IMR-90 (cell line): ENCODE results near the gene PRSS58. TPM values are rescaled to one million over a fixed set of nuclear protein-coding genes. Genes with fewer than 3 reads are reported as not detected.

Source experiments
- ATAC-seq: fragments of 200-7000 bp; cut with Tn5 transposase; 2 replicates; pipeline ENCODE4 v1.9.1; 2020; ENCODE audit warnings: low read depth, mild to moderate bottlenecking, moderate library complexity
- BruUV-seq: library from RNA; stranded (reverse); fragments of 400-500 nt; replicated peaks from 2 replicates; lab custom pipeline; 2021; lab: Mats Ljungman, UMichigan
- CTCF ChIA-PET: fragments of 300-600 bp; formaldehyde crosslinking; extraction: SDS; loops from one replicate; lab custom pipeline; 2021; ENCODE audit warnings: antibody characterized with exemption; lab: Yijun Ruan, JAX
- POLR2A ChIA-PET: fragments of 300-600 bp; sonication (Branson Sonifier 250); formaldehyde crosslinking; loops from one replicate; lab custom pipeline; 2022; ENCODE audit warnings: antibody characterized with exemption; ENCODE audit not compliant: unreplicated experiment; lab: Charles Lee
- DNase-seq: peaks from one replicate; pipeline ENCODE4 v3.0.0; 2013
- H2AFZ ChIP-seq: replicated peaks from 2 replicates; pipeline ENCODE3; 2013; ENCODE audit warnings: low read length, mild to moderate bottlenecking; ENCODE audit not compliant: poor library complexity
- H2AK5ac ChIP-seq: 2 replicates; pipeline ENCODE4 v1.6.1; 2013; ENCODE audit warnings: low read depth, low read length, inconsistent platforms
- H2AK9ac ChIP-seq: replicated peaks from 2 replicates; pipeline ENCODE3; 2013; ENCODE audit warnings: mild to moderate bottlenecking, low read depth, low read length, moderate library complexity; ENCODE audit not compliant: poor library complexity
- H2BK120ac ChIP-seq: 2 replicates; pipeline ENCODE4 v1.6.1; 2013; ENCODE audit warnings: low read depth, low read length, inconsistent platforms
- H2BK15ac ChIP-seq: 3 replicates; pipeline ENCODE4 v1.6.1; 2013; ENCODE audit warnings: low read depth, low read length, inconsistent platforms
- H2BK20ac ChIP-seq: 2 replicates; pipeline ENCODE4 v1.6.1; 2013; ENCODE audit warnings: low read depth, mild to moderate bottlenecking, inconsistent platforms, low read length, moderate library complexity
- H2BK5ac ChIP-seq: 2 replicates; pipeline ENCODE4 v1.6.1; 2013; ENCODE audit warnings: mild to moderate bottlenecking, low read depth, low read length, inconsistent platforms; ENCODE audit not compliant: poor library complexity, severe bottlenecking
- H3K14ac ChIP-seq: replicated peaks from 2 replicates; pipeline ENCODE4 v1.6.1; 2013; ENCODE audit warnings: low read depth, low read length, inconsistent platforms
- H3K18ac ChIP-seq: 2 replicates; pipeline ENCODE4 v1.6.1; 2013; ENCODE audit warnings: low read depth, low read length, control low read depth
- H3K23ac ChIP-seq: 2 replicates; pipeline ENCODE4 v1.6.1; 2013; ENCODE audit warnings: low read depth, low read length, inconsistent platforms
- H3K27ac ChIP-seq: 2 replicates; pipeline ENCODE4 v1.5.1; 2013; ENCODE audit warnings: mild to moderate bottlenecking, control low read depth, low read length; ENCODE audit not compliant: insufficient read depth
- H3K27me3 ChIP-seq: 2 replicates; pipeline ENCODE4 v1.6.1; 2013; ENCODE audit warnings: low read length; ENCODE audit not compliant: control insufficient read depth, insufficient read depth
- H3K36me3 ChIP-seq: 2 replicates; pipeline ENCODE4 v1.6.1; 2013; ENCODE audit warnings: low read length, mixed read lengths; ENCODE audit not compliant: control insufficient read depth, insufficient read depth
- H3K4ac ChIP-seq: 2 replicates; pipeline ENCODE4 v1.6.1; 2013; ENCODE audit warnings: low read depth, low read length, inconsistent platforms
- H3K4me1 ChIP-seq: 2 replicates; pipeline ENCODE4 v1.6.1; 2013; ENCODE audit warnings: low read length, mixed read lengths; ENCODE audit not compliant: control insufficient read depth, insufficient read depth
- H3K4me2 ChIP-seq: 2 replicates; pipeline ENCODE4 v1.6.1; 2013; ENCODE audit warnings: low read depth, mild to moderate bottlenecking, control low read depth, low read length, moderate library complexity
- H3K4me3 ChIP-seq: 2 replicates; pipeline ENCODE4 v1.5.1; 2013; ENCODE audit warnings: low read depth, mild to moderate bottlenecking, control low read depth, low read length, moderate library complexity; ENCODE audit not compliant: insufficient read depth
- H3K56ac ChIP-seq: 2 replicates; pipeline ENCODE4 v1.6.1; 2013; ENCODE audit warnings: low read length, inconsistent platforms; ENCODE audit not compliant: insufficient read depth; ENCODE audit errors: extremely low read depth
- H3K79me1 ChIP-seq, 2 experiments: 2 replicates each; pipeline ENCODE4 v1.6.1; 2013; ENCODE audit warnings: low read length in 2 of 2, inconsistent platforms in 1 of 2, low read depth in 1 of 2
- H3K9ac ChIP-seq: 2 replicates; pipeline ENCODE4 v1.6.1; 2013; ENCODE audit warnings: low read depth, low read length, control low read depth
- H3K9me1 ChIP-seq: 2 replicates; pipeline ENCODE4 v1.6.1; 2013; ENCODE audit warnings: low read length, inconsistent platforms; ENCODE audit not compliant: insufficient read depth
- H3K9me3 ChIP-seq: 2 replicates; pipeline ENCODE4 v1.6.1; 2013; ENCODE audit warnings: low read length; ENCODE audit not compliant: control insufficient read depth, insufficient read depth
- H4K20me1 ChIP-seq: 2 replicates; pipeline ENCODE4 v1.6.1; 2013; ENCODE audit warnings: low read length, inconsistent platforms; ENCODE audit not compliant: insufficient read depth
- H4K5ac ChIP-seq: 2 replicates; pipeline ENCODE4 v1.6.1; 2013; ENCODE audit warnings: mild to moderate bottlenecking, low read depth, low read length, control low read depth
- H4K8ac ChIP-seq, 2 experiments: 2 replicates each; pipeline ENCODE4 v1.6.1; 2013; ENCODE audit warnings: low read depth in 2 of 2, low read length in 2 of 2, control low read depth in 1 of 2, inconsistent platforms in 1 of 2
- H4K91ac ChIP-seq: 2 replicates; pipeline ENCODE4 v1.6.1; 2013; ENCODE audit warnings: low read depth, low read length, inconsistent platforms; ENCODE audit not compliant: insufficient read depth
- BHLHE40 ChIP-seq: fragments of 150-350 bp; IDR thresholded peaks from 2 replicates; pipeline ENCODE4 v1.6.1; 2016; ENCODE audit warnings: mild to moderate bottlenecking, low read depth, low read length
- CEBPB ChIP-seq: IDR thresholded peaks from 2 replicates; pipeline ENCODE4 v1.6.1; 2012; ENCODE audit warnings: low read depth, low read length, improper control_type of control experiment
- CHD1 ChIP-seq: IDR thresholded peaks from 2 replicates; pipeline ENCODE4 v1.6.1; 2012; ENCODE audit warnings: low read depth, low read length, improper control_type of control experiment
- CTCF ChIP-seq: conservative IDR thresholded peaks from 2 replicates; pipeline ENCODE4 v1.5.1; 2012; ENCODE audit warnings: mild to moderate bottlenecking, low read depth, low read length, improper control_type of control experiment
- ELK1 ChIP-seq: fragments of 150-350 bp; IDR thresholded peaks from 2 replicates; pipeline ENCODE4 v1.6.1; 2016; ENCODE audit warnings: low read depth, mild to moderate bottlenecking, low read length, moderate library complexity, borderline replicate concordance
- FOS ChIP-seq: fragments of 150-350 bp; IDR thresholded peaks from 2 replicates; pipeline ENCODE4 v1.6.1; 2016; ENCODE audit warnings: low read depth, low read length
- MAFK ChIP-seq: IDR thresholded peaks from 2 replicates; pipeline ENCODE4 v1.6.1; 2012; ENCODE audit warnings: low read depth, low read length, improper control_type of control experiment
- MAZ ChIP-seq: IDR thresholded peaks from 2 replicates; pipeline ENCODE4 v1.6.1; 2012; ENCODE audit warnings: low read depth, mild to moderate bottlenecking, low read length, improper control_type of control experiment, moderate library complexity, borderline replicate concordance
- MXI1 ChIP-seq: IDR thresholded peaks from 2 replicates; pipeline ENCODE4 v1.6.1; 2012; ENCODE audit warnings: low read depth, mild to moderate bottlenecking, low read length, moderate library complexity, borderline replicate concordance
- NFE2L2 ChIP-seq: fragments of 150-350 bp; IDR thresholded peaks from 2 replicates; pipeline ENCODE4 v1.6.1; 2016; ENCODE audit warnings: low read depth, mild to moderate bottlenecking, low read length
- POLR2A ChIP-seq: IDR thresholded peaks from 2 replicates; pipeline ENCODE4 v1.6.1; 2012; ENCODE audit warnings: mild to moderate bottlenecking, low read depth, low read length
- RAD21 ChIP-seq: IDR thresholded peaks from 2 replicates; pipeline ENCODE4 v1.6.1; 2012; ENCODE audit warnings: low read length, improper control_type of control experiment
- RCOR1 ChIP-seq: IDR thresholded peaks from 2 replicates; pipeline ENCODE4 v1.6.1; 2012; ENCODE audit warnings: mild to moderate bottlenecking, low read length, improper control_type of control experiment; ENCODE audit not compliant: insufficient replicate concordance
- RFX5 ChIP-seq: IDR thresholded peaks from 2 replicates; pipeline ENCODE4 v1.8.0; 2012; ENCODE audit warnings: low read depth, mild to moderate bottlenecking, low read length, moderate library complexity
- SMC3 ChIP-seq: fragments of 150-350 bp; IDR thresholded peaks from 2 replicates; pipeline ENCODE4 v1.6.1; 2016; ENCODE audit warnings: low read depth, mild to moderate bottlenecking, antibody characterized with exemption, low read length, moderate library complexity
- USF2 ChIP-seq: fragments of 150-350 bp; IDR thresholded peaks from 2 replicates; pipeline ENCODE4 v1.6.1; 2017; ENCODE audit warnings: mild to moderate bottlenecking, antibody characterized with exemption, low read length, low read depth
- WGBS, 2 experiments: methylation state at CpG; one replicate each; pipeline versions ENCODE4 v1.1.5 to v1.1.7; 2013; ENCODE audit warnings: missing lambda C conversion rate in 2 of 2; ENCODE audit not compliant: insufficient read length in 1 of 2; ENCODE audit errors: extremely low coverage in 2 of 2; 5-methylcytosine and 5-hydroxymethylcytosine counted together
- dilution Hi-C: fragments of 300-500 bp; cut with HindIII; formaldehyde crosslinking; loops from one replicate; pipeline ENCODE4 v1.14.3; 2018; ENCODE audit warnings: low sequenced_read_pairs; ENCODE audit not compliant: unreplicated experiment
- in situ Hi-C: fragments of 300-500 bp; cut with MboI; formaldehyde crosslinking; loops from 3 replicates; pipeline ENCODE4 v1.14.3; 2019; ENCODE audit warnings: low sequenced_read_pairs, inconsistent platforms, mixed read lengths
- intact Hi-C: fragments of 100-400 bp; cut with micrococcal nuclease; formaldehyde crosslinking; loops from 2 replicates; pipeline ENCODE4 v1.10.0; 2022
- polyA plus RNA-seq, 3 experiments: library from polyadenylated mRNA; depleted of rRNA; stranded (reverse); fragments of >200 nt; gene quantifications; 2 replicates each; pipeline ENCODE4 v1.2.3, GENCODE V29; 2012; ENCODE audit warnings: low replicate concordance in 1 of 3
- total RNA-seq: library from RNA; depleted of rRNA; stranded (reverse); fragments of >200 nt; gene quantifications from 2 replicates; pipeline ENCODE4 v1.2.3, GENCODE V29; 2012

The PRSS58 gene
- total and polyA plus RNA-seq, 2 of the 4 experiments (the other 2 are of a cell fraction) = not detected

GRCh38 chr7:142250705-142251104 is 7.2 kb downstream of the PRSS58 start:
- no peak overlapping the region for H3K4me2 ChIP-seq
- no peak overlapping the region for H3K4ac ChIP-seq
- H3K4me3 ChIP-seq = no peak overlapping the region
- in situ Hi-C loops = no loop called here
- H4K20me1 ChIP-seq = no peaks in the 10 kb centered on the region
- ChIA-PET POLR2A (no interaction called here), CTCF (no interaction called here)
- no CpG with 5 or more reads among the region's 2 CpGs for WGBS, 2 experiments
- H2BK120ac ChIP-seq = no peak overlapping the region
- no peaks in the 10 kb centered on the region for H3K4me1 ChIP-seq
- no peak overlapping the region for H2AK9ac ChIP-seq
- no peaks in the 10 kb centered on the region for H3K79me1 ChIP-seq
- H2BK5ac ChIP-seq = no peak overlapping the region
- no peak overlapping the region for H3K9ac ChIP-seq
- no peaks in the 10 kb centered on the region for H3K27me3 ChIP-seq
- H2BK20ac ChIP-seq = no peak overlapping the region
- no TSS peak for BruUV-seq
- no peak overlapping the region for H3K23ac ChIP-seq
- no peak overlapping the region for H3K18ac ChIP-seq
- H3K56ac ChIP-seq = no peak overlapping the region
- TF ChIP-seq MAFK = no peak
- TF ChIP-seq MXI1 = no peak
- no peak for TF ChIP-seq BHLHE40
- TF ChIP-seq CEBPB = no peak
- no peak for TF ChIP-seq FOS
- no peak for TF ChIP-seq RCOR1
- TF ChIP-seq USF2 = no peak
- no peak for TF ChIP-seq ELK1
- TF ChIP-seq NFE2L2 = no peak
- TF ChIP-seq CTCF = no peak
- no peak for TF ChIP-seq MAZ
- TF ChIP-seq CHD1 = no peak
- TF ChIP-seq SMC3 = no peak
- no peak for TF ChIP-seq RAD21
- no peak for TF ChIP-seq POLR2A
- no peak for TF ChIP-seq RFX5
- H3K36me3 ChIP-seq = no peaks in the 10 kb centered on the region
- DNase-seq (no peak), ATAC-seq (no peak)
- dilution Hi-C loops = no loop called here
- H3K9me1 ChIP-seq = no peaks in the 10 kb centered on the region
- intact Hi-C loops = no loop called here
- H4K5ac ChIP-seq = no peak overlapping the region
- peaks cover 23% of the 10 kb centered on the region for H3K9me3 ChIP-seq
- H4K8ac ChIP-seq = no peak overlapping the region
- H3K14ac ChIP-seq = no peak overlapping the region
- H2AK5ac ChIP-seq = no peak overlapping the region
- no peak overlapping the region for H2BK15ac ChIP-seq
- no peak overlapping the region for H2AFZ ChIP-seq
- no peak overlapping the region for H4K91ac ChIP-seq
- H3K27ac ChIP-seq = no peak overlapping the region
